Activated CD4-positive, alpha-beta T cell treated with anti-CD3 and anti-CD28 coated beads for 36 hours (primary cell): ENCODE data around the gene GATB. TPM values are rescaled to one million over a fixed set of nuclear protein-coding genes. Genes with fewer than 3 reads are reported as not detected.

ENCODE experiments used
- ATAC-seq: fragments of 200-7000 bp; cut with Tn5 transposase; one replicate; pipeline ENCODE4 v1.10.0; 2021; ENCODE audit warnings: mild to moderate bottlenecking, moderate library complexity
- CTCF ChIA-PET: fragments of 350-600 bp; sonication (Branson Sonifier 250); formaldehyde crosslinking; loops from one replicate; lab custom pipeline; 2021; ENCODE audit warnings: antibody characterized with exemption; lab: Charles Lee
- POLR2A ChIA-PET: fragments of 350-600 bp; sonication (Branson Sonifier 250); formaldehyde crosslinking; loops from one replicate; lab custom pipeline; 2021; ENCODE audit warnings: antibody characterized with exemption, inconsistent platforms; lab: Charles Lee
- DNase-seq: peaks from one replicate; pipeline ENCODE4 v3.0.0-alpha.2; 2020
- H3K27ac Mint-ChIP-seq: one replicate; pipeline ENCODE4 v1.8.0; 2021; ENCODE audit warnings: mixed read lengths
- H3K27me3 Mint-ChIP-seq: one replicate; pipeline ENCODE4 v1.8.0; 2021; ENCODE audit warnings: mixed read lengths
- H3K36me3 Mint-ChIP-seq: one replicate; pipeline ENCODE4 v1.8.0; 2021; ENCODE audit warnings: low read depth, mixed read lengths
- H3K4me1 Mint-ChIP-seq: one replicate; pipeline ENCODE4 v1.8.0; 2021; ENCODE audit warnings: mixed read lengths
- H3K4me3 Mint-ChIP-seq: one replicate; pipeline ENCODE4 v1.8.0; 2021; ENCODE audit warnings: mild to moderate bottlenecking, moderate library complexity, mixed read lengths
- H3K9me3 Mint-ChIP-seq: one replicate; pipeline ENCODE4 v1.8.0; 2021; ENCODE audit warnings: low read depth, mixed read lengths
- intact Hi-C, 2 experiments: fragments of 100-400 bp; cut with DNase I in 1 of 2; cut with micrococcal nuclease in 1 of 2; formaldehyde crosslinking; loops; one replicate each; pipeline versions ENCODE4 v1.14.2 to v1.15.1; 2022 to 2024; cut with DNase I, micrococcal nuclease
- total RNA-seq, 2 experiments: library from RNA; stranded (reverse); gene quantifications; one replicate each; pipeline ENCODE4 v1.2.3, GENCODE V29; 2021

Gene GATB
- total RNA-seq, 2 experiments from 2014 or later, result 21.2 to 25.6 TPM

DNA sequence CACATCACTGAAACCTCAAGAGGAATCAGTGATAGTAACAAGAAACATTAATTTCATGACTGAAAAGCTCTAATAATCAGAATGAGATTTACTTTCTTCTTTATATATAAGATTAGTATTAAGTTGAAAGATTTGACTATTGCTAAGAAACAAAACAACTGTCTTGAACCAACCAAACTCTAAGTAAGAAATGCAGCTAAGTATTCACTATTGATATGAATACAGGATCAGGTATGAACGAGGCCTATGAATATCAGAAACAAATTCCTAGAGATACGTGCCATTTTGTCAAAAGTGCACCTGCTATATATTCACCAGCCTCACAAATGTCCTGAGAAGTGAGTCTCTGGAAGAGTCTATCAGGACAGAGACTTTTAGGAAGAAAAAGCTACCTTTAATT is 32.1 kb downstream of the GATB start:
- no peak overlapping the region for H3K4me3 Mint-ChIP-seq
- DNase-seq (no peak), ATAC-seq (no peak)
- no peaks in the 10 kb centered on the region for H3K9me3 Mint-ChIP-seq
- H3K27me3 Mint-ChIP-seq, result no peaks in the 10 kb centered on the region
- ChIA-PET CTCF (interaction anchor here (1.1 to 1.2 kb wide), 2 partner anchors 10 to 73 kb away, joined by 3 to 5 read pairs; no protein-coding TSS in a partner anchor), POLR2A (interaction anchor here (0.6 kb wide), 1 partner anchor 356 kb away, joined by 5 read pairs; no protein-coding TSS in a partner anchor)
- peaks cover 1% of the 10 kb centered on the region for H3K36me3 Mint-ChIP-seq
- H3K4me1 Mint-ChIP-seq, result peaks cover 13% of the 10 kb centered on the region
- intact Hi-C loops, result no loop called here
- H3K27ac Mint-ChIP-seq, result no peak overlapping the region

DNA sequence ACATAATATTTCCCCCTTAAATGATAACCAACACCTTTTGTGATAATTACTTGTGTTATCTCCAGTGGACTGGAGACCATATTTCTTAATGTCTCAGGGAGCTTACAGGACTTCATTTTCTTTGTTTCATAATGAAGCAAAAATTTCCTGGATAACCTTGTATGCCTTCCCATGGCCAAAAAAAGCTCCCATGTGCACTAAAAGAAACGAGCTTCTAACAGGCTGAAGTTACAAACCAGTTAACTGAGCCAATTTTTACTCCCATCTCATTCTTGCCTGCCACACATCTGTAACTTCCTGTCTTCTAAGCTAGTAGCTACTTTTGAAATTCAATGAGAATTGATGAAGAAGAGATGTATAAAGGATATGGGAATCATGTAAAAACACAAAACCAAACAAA is 32.8 kb downstream of the GATB start:
- peaks cover 11% of the 10 kb centered on the region for H3K4me1 Mint-ChIP-seq
- CTCF ChIA-PET, result interaction anchor here (0.9 to 1.2 kb wide), 3 partner anchors 11 to 74 kb away, joined by 3 to 5 read pairs (median 3); no protein-coding TSS in a partner anchor
- H3K36me3 Mint-ChIP-seq, result peaks cover 1% of the 10 kb centered on the region
- POLR2A ChIA-PET, result no interaction called here
- peak overlapping the region; percentile 37 for H3K27ac Mint-ChIP-seq
- ATAC-seq (no peak), DNase-seq (no peak)
- no peak overlapping the region for H3K4me3 Mint-ChIP-seq
- no peaks in the 10 kb centered on the region for H3K9me3 Mint-ChIP-seq
- intact Hi-C loops, result no loop called here
- no peaks in the 10 kb centered on the region for H3K27me3 Mint-ChIP-seq

DNA sequence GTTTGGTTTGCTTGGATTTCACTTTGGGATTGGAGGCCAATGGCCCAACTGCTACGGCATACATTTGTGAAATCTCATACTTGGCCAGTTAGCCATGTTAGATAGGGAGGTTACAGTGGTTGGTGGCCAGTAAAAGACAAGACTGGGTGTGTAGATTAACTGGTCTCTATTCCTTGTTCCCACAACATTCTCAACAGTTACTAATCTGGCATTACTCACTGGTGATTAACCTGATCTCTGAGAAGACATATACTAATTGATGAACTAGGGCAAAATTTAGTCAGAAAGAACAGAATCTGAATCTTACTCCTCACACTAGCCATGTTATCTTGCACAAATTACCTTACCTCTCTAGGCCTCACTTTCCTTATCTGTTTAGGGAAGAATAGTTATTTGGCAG is 33.4 kb downstream of the GATB start:
- H3K27ac Mint-ChIP-seq, result no peak overlapping the region
- ChIA-PET POLR2A (no interaction called here), CTCF (interaction anchor here (0.8 to 1.2 kb wide), 3 partner anchors 13 to 74 kb away, joined by 3 read pairs; no protein-coding TSS in a partner anchor)
- H3K4me3 Mint-ChIP-seq, result no peak overlapping the region
- H3K9me3 Mint-ChIP-seq, result no peaks in the 10 kb centered on the region
- peaks cover 8% of the 10 kb centered on the region for H3K4me1 Mint-ChIP-seq
- ATAC-seq (peak; percentile 19), DNase-seq (no peak)
- H3K27me3 Mint-ChIP-seq, result no peaks in the 10 kb centered on the region
- intact Hi-C loops, result no loop called here
- H3K36me3 Mint-ChIP-seq, result peaks cover 1% of the 10 kb centered on the region

DNA sequence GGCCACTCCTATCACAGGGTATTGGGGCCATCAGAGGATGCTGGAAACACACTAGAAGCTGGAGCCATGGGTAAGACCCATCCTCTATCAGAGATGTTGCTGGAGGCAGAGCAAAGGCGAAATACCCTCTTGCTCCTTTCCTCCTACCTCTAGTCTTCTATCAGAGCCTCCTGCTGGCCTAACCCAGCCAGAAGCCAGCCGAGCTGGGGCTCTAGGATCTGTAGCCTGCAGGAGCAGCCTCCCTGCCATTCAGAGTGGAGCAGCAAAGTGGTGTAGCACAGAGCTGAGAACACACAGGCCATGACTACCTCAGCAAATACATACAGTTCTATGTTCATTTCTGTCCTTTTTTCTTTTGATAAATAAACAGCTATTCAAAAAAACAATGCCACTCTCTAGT is 35.7 kb downstream of the GATB start:
- Mint-ChIP-seq H3K27me3 (no peaks in the 10 kb centered on the region), H3K36me3 (no peaks in the 10 kb centered on the region), H3K4me3 (no peak overlapping the region), H3K9me3 (no peaks in the 10 kb centered on the region), H3K4me1 (peaks cover 8% of the 10 kb centered on the region), H3K27ac (no peak overlapping the region)
- intact Hi-C loops, result no loop called here
- ChIA-PET POLR2A (interaction anchor here (0.6 kb wide), 2 partner anchors 336 to 1770 kb away, joined by 4 to 6 read pairs; no protein-coding TSS in a partner anchor), CTCF (no interaction called here)
- DNase-seq, result no peak
- ATAC-seq, result no peak

DNA sequence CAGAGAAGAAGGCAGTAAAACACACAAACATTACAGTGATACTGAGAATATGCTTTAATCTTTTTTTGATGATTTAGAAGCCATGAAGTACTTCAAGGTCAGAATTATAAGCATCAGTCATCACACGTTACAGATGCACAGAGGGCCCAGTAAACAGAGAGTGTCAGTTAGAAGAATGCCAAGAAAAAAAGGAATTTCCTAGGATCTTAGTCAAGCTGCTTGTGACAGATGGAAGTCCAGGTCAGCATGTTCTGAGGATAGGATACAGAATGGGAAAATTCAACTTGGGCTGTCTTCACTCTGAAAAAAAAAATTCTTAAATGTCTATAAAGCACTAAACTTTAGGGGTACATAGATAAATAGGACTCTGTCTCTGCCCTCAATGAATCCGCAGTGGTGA is 38.9 kb downstream of the GATB start:
- no peak for DNase-seq
- Mint-ChIP-seq H3K4me1 (peaks cover 4% of the 10 kb centered on the region), H3K27me3 (no peaks in the 10 kb centered on the region), H3K27ac (no peak overlapping the region), H3K36me3 (no peaks in the 10 kb centered on the region), H3K4me3 (no peak overlapping the region), H3K9me3 (no peaks in the 10 kb centered on the region)
- CTCF ChIA-PET, result interaction anchor here (0.6 kb wide), 1 partner anchor 38 kb away, joined by 3 read pairs; no protein-coding TSS in a partner anchor
- POLR2A ChIA-PET, result no interaction called here
- no peak for ATAC-seq
- intact Hi-C loops, result loop anchor here in 1 of 2 experiments (5.0 kb wide), 1 partner anchor 780 kb away; no protein-coding TSS in a partner anchor

DNA sequence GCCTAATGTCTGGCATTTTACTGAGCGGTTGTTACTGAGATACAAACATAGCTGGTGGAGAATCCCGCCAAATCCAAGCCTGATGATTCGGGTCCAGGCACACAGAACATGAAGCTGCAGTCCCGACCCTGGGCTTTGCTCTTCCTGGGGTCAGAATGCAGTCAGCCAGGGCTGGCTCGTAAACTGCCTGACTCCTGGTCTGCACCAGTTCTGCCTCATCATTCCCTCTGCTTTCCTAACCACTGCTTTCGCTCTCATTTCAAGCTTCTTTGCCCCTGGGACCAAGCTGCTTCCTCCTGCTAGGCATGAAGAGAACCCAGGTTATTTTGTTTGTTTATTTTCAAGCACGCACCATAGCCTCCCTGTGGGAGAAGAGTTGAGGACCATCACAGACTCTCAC is 39.3 kb downstream of the GATB start:
- H3K4me3 Mint-ChIP-seq, result no peak overlapping the region
- intact Hi-C loops, result loop anchor here in 1 of 2 experiments (5.0 kb wide), 1 partner anchor 779 kb away; no protein-coding TSS in a partner anchor
- ATAC-seq (no peak), DNase-seq (no peak)
- no peaks in the 10 kb centered on the region for H3K36me3 Mint-ChIP-seq
- H3K27me3 Mint-ChIP-seq, result no peaks in the 10 kb centered on the region
- H3K27ac Mint-ChIP-seq, result no peak overlapping the region
- peaks cover 4% of the 10 kb centered on the region for H3K4me1 Mint-ChIP-seq
- CTCF ChIA-PET, result interaction anchor here (0.6 kb wide), 1 partner anchor 37 kb away, joined by 3 read pairs; no protein-coding TSS in a partner anchor
- H3K9me3 Mint-ChIP-seq, result no peaks in the 10 kb centered on the region
- POLR2A ChIA-PET, result no interaction called here

DNA sequence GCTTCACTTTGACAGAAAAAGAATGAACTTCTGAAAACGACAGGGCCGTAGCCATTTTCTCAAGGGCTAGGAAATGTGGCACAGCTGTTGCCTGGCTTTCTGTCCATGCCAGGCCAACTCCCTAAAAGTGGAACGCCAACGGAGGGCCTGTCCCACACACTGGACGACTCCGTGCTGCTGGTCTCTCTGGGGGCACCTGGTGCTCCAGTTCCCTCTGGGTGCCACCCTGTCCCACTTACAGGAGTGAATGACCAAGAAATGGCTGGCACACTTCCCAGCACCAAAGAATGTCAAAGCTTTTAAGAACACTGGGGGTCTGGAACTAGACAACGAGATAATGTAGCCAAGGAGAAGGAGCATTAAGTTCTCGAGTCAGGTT is 40.9 kb downstream of the GATB start:
- Mint-ChIP-seq H3K4me3 (no peak overlapping the region), H3K9me3 (no peaks in the 10 kb centered on the region), H3K27ac (no peak overlapping the region), H3K36me3 (no peaks in the 10 kb centered on the region), H3K27me3 (no peaks in the 10 kb centered on the region), H3K4me1 (peaks cover 4% of the 10 kb centered on the region)
- ChIA-PET POLR2A (no interaction called here), CTCF (no interaction called here)
- ATAC-seq (no peak), DNase-seq (no peak)
- intact Hi-C loops, result loop anchor here in 1 of 2 experiments (5.0 kb wide), 1 partner anchor 778 kb away; no protein-coding TSS in a partner anchor

DNA sequence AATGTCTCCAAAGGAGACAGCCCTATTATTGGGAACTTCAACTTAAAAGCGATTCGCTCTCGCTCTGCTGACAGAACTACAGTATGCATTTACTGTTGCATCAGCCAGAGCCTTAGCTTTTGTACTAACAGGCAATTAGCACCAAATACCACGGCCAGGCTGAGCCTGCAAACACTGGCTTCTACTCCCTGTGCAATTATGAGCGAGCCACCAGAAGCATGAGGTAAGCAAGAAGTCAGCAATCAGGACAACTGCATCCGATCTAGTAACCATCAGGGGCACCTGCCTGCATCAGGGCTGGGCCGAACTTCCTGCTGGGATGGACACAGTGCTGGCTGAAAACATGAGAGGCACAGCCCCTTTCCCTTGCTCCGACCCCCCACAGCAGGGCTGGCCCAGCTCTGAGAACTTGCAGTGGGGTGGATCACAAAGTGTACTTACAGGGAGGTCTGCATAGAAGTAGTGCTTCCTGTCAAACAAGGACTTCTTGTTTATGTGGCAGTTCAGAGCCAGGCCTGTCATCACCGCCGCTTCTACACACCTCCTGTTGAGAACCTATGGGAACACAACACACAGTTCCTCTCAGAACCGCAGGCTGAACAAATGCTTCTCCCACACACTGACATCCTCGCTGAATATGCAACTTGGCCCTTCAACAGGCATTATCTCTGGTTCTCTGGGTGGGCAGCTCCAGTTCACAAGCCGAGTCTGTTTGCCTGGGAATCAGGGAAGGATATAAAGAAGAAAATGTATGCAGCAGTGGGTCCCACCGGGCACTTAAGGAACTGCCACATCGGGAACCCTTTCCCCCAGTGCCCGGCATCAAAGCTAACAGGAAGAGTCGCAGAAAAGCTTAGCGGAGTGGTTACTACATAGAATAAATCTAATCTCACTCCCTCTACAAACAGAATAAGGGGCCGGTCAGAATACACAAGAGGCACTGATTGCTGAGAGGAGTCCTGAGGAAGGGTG is 41.5 kb downstream of the GATB start:
- POLR2A ChIA-PET, result no interaction called here

DNA sequence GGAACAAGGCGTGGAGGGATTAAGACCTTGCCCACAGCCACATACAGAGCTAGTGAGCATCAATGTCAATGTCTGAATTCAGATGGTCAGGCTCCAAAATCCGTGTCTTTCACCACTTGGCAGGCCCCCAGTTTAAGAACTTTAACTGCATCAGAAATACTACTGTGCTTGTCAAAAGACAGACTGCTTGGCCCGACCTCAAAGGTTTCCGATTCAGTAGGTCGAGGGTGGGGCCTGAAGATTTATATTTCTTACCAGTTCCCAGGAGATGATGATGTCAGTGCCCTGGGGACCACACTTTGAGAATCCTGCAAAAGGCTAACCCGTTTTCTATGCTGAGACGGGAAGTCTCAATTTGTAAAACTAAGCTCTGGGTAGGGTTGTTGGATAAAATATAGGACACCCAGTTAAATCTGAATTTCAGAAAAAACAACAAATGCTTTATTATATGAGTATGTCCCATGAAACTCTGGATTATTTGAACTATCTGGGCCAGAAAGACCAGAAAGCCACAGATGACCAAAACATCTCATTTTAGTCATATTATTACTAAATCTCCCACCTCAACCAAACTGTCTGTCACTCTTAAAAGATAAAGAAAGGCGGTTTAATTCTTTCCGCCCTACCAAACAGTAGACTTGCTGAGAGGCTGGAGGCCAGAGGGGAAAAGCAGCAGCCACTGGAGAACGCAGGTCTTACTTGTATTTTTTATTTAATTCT is 42.7 kb downstream of the GATB start:
- POLR2A ChIA-PET, result no interaction called here
- Mint-ChIP-seq H3K4me1 (no peaks in the 10 kb centered on the region), H3K27ac (no peak overlapping the region), H3K9me3 (no peaks in the 10 kb centered on the region), H3K36me3 (no peaks in the 10 kb centered on the region), H3K4me3 (no peak overlapping the region), H3K27me3 (no peaks in the 10 kb centered on the region)
- intact Hi-C loops, result no loop called here
- ATAC-seq (no peak), DNase-seq (no peak)
- CTCF ChIA-PET, result no interaction called here

More for the DNA sequence above, 41.5 kb downstream of the GATB start:
- Mint-ChIP-seq H3K36me3 (no peaks in the 10 kb centered on the region), H3K27me3 (no peaks in the 10 kb centered on the region), H3K27ac (no peak overlapping the region), H3K9me3 (no peaks in the 10 kb centered on the region), H3K4me3 (no peak overlapping the region), H3K4me1 (no peaks in the 10 kb centered on the region)
- CTCF ChIA-PET, result no interaction called here
- DNase-seq (no peak), ATAC-seq (no peak)
- intact Hi-C loops, result no loop called here

DNA sequence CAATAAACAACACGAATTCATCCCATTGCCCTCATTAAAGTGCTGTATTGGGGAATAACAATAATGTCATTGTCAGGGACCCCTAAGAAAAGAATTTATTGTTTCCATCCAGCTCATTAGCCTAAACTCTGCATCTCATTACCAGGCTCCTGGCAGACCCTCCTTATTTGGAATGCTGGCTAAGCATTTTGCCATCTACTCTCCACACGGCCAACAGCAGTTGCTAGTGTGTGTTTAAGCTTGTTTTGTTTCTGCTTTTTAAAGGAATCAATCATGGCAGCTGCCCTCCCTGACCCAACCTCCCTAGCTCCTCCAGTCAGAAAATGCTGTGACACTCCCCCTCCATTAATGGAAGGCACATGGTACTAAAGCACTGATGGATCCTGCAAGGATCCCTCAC is 43.5 kb downstream of the GATB start:
- Mint-ChIP-seq H3K27ac (no peak overlapping the region), H3K36me3 (no peaks in the 10 kb centered on the region), H3K9me3 (no peaks in the 10 kb centered on the region), H3K27me3 (no peaks in the 10 kb centered on the region), H3K4me1 (no peaks in the 10 kb centered on the region), H3K4me3 (no peak overlapping the region)
- POLR2A ChIA-PET, result no interaction called here
- intact Hi-C loops, result no loop called here
- CTCF ChIA-PET, result no interaction called here
- ATAC-seq (no peak), DNase-seq (no peak)

DNA sequence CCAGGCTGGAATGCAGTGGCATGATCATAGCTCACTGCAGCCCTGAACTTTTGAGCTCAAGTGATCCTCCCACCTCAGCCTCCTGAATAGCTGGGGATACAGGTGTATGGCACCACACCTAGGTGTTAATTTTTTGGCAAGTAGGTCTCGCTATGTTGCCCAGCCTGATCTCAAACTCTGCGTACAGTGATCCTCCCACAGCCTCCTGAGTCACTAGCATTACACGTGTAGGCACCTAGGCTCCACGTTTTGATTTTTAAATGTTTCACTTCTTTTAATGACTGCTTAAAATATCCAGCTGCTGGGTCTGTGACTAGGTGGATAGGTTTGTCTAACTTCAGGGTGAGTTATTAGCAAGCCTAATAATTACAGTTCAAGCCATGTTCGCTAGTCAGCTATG is 44.5 kb downstream of the GATB start:
- ATAC-seq (no peak), DNase-seq (no peak)
- Mint-ChIP-seq H3K9me3 (no peaks in the 10 kb centered on the region), H3K27ac (no peak overlapping the region), H3K4me1 (no peaks in the 10 kb centered on the region), H3K4me3 (no peak overlapping the region), H3K36me3 (no peaks in the 10 kb centered on the region), H3K27me3 (no peaks in the 10 kb centered on the region)
- intact Hi-C loops, result no loop called here
- ChIA-PET CTCF (no interaction called here), POLR2A (no interaction called here)
